Peyer's patch (tissue), 4 donors: ENCODE measurements around the gene MEIS1. TPM values are rescaled to one million over a fixed set of nuclear protein-coding genes. Genes with fewer than 3 reads are reported as not detected.

ENCODE experiments used
- DNase-seq, 3 donors: peaks; one replicate each; pipeline ENCODE4 v3.0.0-alpha.2; 2017 to 2019
- H3K27ac ChIP-seq, 4 donors: fragments of 200-600 bp; sonication (generic); one replicate each; pipeline ENCODE4 v1.5.1; 2016 to 2019
- H3K27me3 ChIP-seq, 2 donors: fragments of 200-600 bp; sonication (generic); one replicate each; pipeline ENCODE4 v1.5.1; 2019
- H3K36me3 ChIP-seq, 3 donors: fragments of 200-600 bp; sonication (generic); one replicate each; pipeline ENCODE4 v1.5.1; 2016 to 2019
- H3K4me1 ChIP-seq, 4 donors: fragments of 200-600 bp; sonication (generic); one replicate each; pipeline ENCODE4 v1.5.1; 2016 to 2019
- H3K4me3 ChIP-seq, 4 donors: fragments of 200-600 bp; sonication (generic); 1 replicate in 3 of 4; 2 replicates in 1 of 4; pipeline ENCODE4 v1.5.1; 2016 to 2019; ENCODE audit warnings: mild to moderate bottlenecking in 1 of 4
- H3K9me3 ChIP-seq, 4 donors: fragments of 200-600 bp; sonication (generic); one replicate each; pipeline ENCODE4 v1.5.1; 2016 to 2019; ENCODE audit warnings: mild to moderate bottlenecking in 1 of 4
- POLR2A ChIP-seq, 2 donors: fragments of 450-650 bp; IDR thresholded peaks; one replicate each; pipeline ENCODE4 v1.5.1; 2017; ENCODE audit warnings: antibody characterized with exemption in 2 of 2, mild to moderate bottlenecking in 2 of 2, moderate library complexity in 2 of 2
- total RNA-seq, 4 donors: library from RNA; depleted of rRNA; stranded (reverse); fragments of >200 nt; gene quantifications; one replicate each; pipeline ENCODE4 v1.1.0, GENCODE V29; 2016
- TF ChIP-seq, protein P1 (sequence below), 6 experiments: fragments of 450-650 bp in 4 of 6; fragments of 200-600 bp in 2 of 6; sonication (generic) in 1 of 6; IDR thresholded peaks; one replicate each; pipeline ENCODE4 v1.5.1; 2017 to 2019; ENCODE audit warnings: antibody characterized with exemption in 6 of 6, mild to moderate bottlenecking in 3 of 6, moderate library complexity in 1 of 6

MEIS1 gene
- total RNA-seq, 4 donors from 2014 or later = 7.2 to 64.4 (median 16.3) TPM

DNA sequence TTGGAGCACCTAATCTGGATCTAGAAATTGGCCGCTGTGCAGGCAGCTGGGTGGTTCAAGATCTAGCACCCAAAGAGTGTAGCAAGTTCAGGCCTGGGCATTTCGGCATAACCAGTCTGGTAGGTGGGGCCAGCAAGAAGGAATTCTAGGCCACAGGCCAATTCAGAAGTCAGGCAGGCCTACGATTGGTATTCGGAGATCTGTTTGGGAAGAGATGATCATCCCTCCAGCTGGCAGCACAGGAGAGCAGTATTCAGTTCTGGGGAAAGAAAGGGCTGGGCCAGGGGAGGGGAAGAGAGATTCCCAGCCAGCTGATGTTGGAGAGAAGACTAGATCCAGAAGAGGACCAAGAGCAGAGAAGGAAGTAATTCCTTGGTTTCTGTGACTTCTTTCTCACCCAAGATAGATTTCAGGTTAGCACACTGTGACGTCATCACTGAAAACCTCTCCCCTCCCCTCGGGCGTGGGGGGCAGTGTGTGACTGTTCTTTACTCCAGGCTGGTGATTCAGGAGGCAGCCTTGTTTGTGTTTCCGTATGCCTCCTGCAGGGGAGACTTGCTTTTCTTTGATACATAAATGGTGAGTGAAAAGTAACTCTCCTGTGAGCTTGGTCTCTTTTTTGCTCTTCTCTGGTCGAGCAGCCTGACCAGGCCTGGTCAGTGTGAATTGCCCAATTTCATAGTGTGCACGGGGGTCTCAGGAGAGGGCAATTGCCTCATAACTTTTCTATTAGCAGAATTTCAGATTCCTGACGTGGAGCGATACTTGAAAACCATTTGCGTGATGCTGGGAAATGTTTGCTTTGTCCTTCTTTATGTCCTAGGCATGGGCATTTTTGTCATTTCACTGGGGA lies 61.1 kb downstream of the MEIS1 start:
- Histone ChIP-seq H3K27me3 (no peaks in the 10 kb centered on the region), H3K27ac (peak overlapping the region in 2 of 4 donors; percentile 12 to 45), H3K9me3 (no peaks in the 10 kb centered on the region), H3K4me1 (peaks cover 0 to 11% (median 0%) of the 10 kb centered on the region in 4 donors), H3K36me3 (no peaks in the 10 kb centered on the region), H3K4me3 (no peak overlapping the region)
- DNase-seq = no peak
- TF ChIP-seq POLR2A (IDR thresholded peaks at IDR 0.05) = no peak

DNA sequence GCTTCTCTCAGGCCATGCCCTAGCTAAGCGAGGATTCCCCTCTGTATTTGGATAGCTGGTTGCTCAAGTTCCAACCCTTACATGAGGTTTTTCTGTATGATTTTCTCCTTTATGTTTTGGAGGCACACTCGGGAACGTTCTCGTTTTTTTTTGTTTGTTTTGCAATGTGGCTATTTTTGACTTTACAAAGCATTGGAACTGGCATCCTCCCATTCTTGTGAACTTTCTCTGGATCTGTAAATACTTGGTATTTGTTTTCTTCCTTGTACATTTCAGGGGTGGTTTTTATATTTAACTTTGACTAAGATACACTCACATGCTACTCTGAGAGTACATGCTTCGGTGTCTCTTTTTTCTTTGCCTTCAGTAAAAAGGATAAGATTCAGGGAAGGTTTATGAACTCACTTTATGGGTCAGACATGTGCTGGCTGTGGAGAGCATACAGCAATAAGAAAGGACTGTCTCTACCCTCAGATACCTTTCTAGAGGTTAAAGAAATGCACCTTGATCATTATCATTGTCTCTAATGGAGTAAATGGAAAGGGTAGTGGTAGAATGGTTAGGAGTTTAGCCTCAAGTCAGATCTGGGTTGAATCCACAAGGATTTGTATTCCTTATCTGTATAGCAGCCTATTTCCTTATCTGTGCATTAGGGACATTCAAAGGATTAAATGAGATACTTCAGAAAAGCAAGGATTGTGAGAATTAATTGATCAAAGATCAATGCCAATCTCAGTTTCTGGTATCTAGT lies 61.9 kb downstream of the MEIS1 start:
- Histone ChIP-seq H3K27ac (peak overlapping the region in 1 of 4 donors; percentile 45), H3K4me3 (no peak overlapping the region), H3K4me1 (peaks cover 0 to 11% (median 0%) of the 10 kb centered on the region in 4 donors), H3K36me3 (no peaks in the 10 kb centered on the region), H3K27me3 (no peaks in the 10 kb centered on the region), H3K9me3 (no peaks in the 10 kb centered on the region)
- no peak for TF ChIP-seq POLR2A (IDR thresholded peaks at IDR 0.05)
- TF ChIP-seq, protein P1, sequence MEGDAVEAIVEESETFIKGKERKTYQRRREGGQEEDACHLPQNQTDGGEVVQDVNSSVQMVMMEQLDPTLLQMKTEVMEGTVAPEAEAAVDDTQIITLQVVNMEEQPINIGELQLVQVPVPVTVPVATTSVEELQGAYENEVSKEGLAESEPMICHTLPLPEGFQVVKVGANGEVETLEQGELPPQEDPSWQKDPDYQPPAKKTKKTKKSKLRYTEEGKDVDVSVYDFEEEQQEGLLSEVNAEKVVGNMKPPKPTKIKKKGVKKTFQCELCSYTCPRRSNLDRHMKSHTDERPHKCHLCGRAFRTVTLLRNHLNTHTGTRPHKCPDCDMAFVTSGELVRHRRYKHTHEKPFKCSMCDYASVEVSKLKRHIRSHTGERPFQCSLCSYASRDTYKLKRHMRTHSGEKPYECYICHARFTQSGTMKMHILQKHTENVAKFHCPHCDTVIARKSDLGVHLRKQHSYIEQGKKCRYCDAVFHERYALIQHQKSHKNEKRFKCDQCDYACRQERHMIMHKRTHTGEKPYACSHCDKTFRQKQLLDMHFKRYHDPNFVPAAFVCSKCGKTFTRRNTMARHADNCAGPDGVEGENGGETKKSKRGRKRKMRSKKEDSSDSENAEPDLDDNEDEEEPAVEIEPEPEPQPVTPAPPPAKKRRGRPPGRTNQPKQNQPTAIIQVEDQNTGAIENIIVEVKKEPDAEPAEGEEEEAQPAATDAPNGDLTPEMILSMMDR (IDR thresholded peaks at IDR 0.05) = no peak
- no peak for DNase-seq

DNA sequence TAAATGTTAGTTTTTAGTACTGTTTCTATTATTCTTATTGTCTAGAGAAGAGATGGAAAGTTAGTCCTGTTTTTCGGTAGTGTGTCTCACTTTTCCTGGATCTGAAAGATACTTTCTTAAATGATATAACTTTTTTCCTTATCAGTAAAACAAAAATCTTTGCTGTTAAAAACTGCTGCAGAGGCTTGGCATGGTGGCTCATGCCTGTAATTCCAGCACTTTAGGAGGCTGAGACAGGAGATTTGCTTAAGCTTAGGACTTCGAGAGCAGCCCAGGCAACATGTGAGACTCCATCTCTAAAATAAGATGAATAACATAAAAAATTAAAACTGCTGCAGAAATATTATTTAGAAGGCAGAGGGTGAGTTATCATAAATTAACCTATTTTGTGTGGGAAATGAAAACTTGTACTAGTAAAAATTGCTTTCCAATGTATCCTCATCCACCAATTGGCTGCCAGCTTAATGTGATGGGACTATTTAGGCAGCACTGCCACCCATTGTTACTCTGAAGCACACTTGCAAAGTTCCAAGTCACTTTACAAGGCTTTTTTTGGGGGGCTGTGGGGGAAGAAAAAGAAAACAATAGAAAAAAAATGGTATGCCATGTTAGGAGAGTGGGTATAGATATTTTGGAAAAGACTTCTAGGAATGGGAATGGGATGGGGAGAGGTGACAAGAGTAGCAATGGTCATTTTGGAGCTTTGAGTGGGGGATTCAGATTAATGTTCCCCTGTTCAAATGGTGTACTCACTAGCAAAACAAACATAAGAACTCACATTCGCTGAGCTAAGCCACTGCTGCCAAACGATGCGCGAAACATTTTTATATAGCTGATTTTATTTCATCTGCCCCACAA lies 62.7 kb downstream of the MEIS1 start:
- no peak overlapping the region for H3K27ac ChIP-seq
- H3K4me1 ChIP-seq = peaks cover 0 to 7% (median 0%) of the 10 kb centered on the region in 4 donors
- TF ChIP-seq POLR2A (IDR thresholded peaks at IDR 0.05) = no peak
- TF ChIP-seq, protein P1 (IDR thresholded peaks at IDR 0.05) = no peak

DNA sequence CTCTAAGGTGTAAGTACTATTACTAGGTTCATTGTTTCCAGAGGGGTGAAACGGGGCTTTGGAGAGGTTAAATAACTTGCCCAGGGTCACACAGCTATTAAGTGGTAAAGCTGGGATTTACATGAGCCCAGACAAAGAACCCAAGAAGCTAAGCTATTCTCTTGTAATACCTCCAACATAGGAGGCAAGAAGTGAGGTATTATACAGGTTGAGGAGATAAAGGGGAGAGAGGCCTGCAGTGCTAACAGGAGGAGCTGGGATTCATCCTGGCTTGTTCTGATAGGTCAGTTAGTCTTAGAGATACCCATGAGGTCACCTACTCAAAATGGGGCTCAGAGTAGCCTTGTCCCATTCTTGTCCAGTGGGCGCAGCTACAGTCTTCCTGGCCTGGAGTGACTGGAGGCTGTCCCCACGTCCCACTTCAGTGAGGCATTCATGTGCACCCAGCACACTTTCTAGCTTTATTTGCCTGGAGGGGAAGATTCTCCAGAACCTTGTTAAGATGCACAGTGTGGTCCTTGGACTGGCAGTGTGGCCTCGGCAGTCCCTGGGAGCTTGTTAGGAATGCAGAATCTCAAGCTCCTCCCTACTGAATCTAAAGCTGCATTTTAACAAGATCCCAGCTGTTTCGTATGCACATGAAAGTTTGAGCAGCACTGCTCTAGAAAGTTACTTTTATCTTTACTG lies 63.5 kb downstream of the MEIS1 start:
- no peaks in the 10 kb centered on the region for H3K27me3 ChIP-seq
- H3K27ac ChIP-seq = no peak overlapping the region

More for the DNA sequence above, 62.7 kb downstream of the MEIS1 start:
- Histone ChIP-seq H3K4me3 (no peak overlapping the region), H3K36me3 (no peaks in the 10 kb centered on the region), H3K9me3 (no peaks in the 10 kb centered on the region), H3K27me3 (no peaks in the 10 kb centered on the region)
- DNase-seq = no peak

DNA sequence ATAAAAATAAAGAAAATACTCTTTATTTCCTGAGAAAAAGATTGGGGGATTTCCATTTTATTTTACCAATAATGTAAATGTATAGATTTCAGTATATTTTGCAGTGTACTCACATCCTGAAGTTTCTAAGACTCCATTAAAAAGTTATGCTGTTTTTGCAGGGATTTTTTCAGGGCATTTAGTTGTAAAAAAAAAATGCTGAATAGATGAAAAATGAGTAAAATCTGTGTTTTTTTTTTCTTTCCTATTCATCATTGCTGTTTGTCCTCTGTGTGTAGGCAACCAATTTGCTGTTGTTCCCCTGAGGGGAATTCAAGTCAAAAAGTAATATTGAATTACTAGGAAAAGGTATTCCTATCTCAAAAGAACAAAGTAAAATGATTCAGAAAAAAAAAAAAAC lies 66.3 kb downstream of the MEIS1 start:
- no peaks in the 10 kb centered on the region for H3K27me3 ChIP-seq
- DNase-seq = no peak
- H3K4me1 ChIP-seq = peaks cover 0 to 3% (median 0%) of the 10 kb centered on the region in 4 donors
- H3K36me3 ChIP-seq = no peaks in the 10 kb centered on the region
- no peak for TF ChIP-seq POLR2A (IDR thresholded peaks at IDR 0.05)
- TF ChIP-seq, protein P1 (IDR thresholded peaks at IDR 0.05) = no peak
- H3K9me3 ChIP-seq = no peaks in the 10 kb centered on the region
- H3K4me3 ChIP-seq = no peak overlapping the region
- no peak overlapping the region for H3K27ac ChIP-seq

More for the DNA sequence above, 63.5 kb downstream of the MEIS1 start:
- peaks cover 0 to 7% (median 0%) of the 10 kb centered on the region in 4 donors for H3K4me1 ChIP-seq
- TF ChIP-seq POLR2A (IDR thresholded peaks at IDR 0.05) = no peak
- TF ChIP-seq, protein P1 (IDR thresholded peaks at IDR 0.05) = no peak
- no peaks in the 10 kb centered on the region for H3K36me3 ChIP-seq
- no peaks in the 10 kb centered on the region for H3K9me3 ChIP-seq
- H3K4me3 ChIP-seq = no peak overlapping the region
- DNase-seq = no peak
